Activated T-cell treated with anti-CD3 and anti-CD28 coated beads, Interleukin-2, amount 50 U/mL, for 72 hours (primary cell): ENCODE data around the gene BCAP31. TPM values are rescaled to one million over a fixed set of nuclear protein-coding genes. Genes with fewer than 3 reads are reported as not detected.

Experiments used
- ATAC-seq, 2 donors: fragments of 150-1000 bp; cut with Tn5 transposase; replicated peaks in 1 of 2; 2 replicates each; pipeline ENCODE4 v1.10.0; 2021; ENCODE audit warnings: moderate library complexity in 2 of 2, mild to moderate bottlenecking in 1 of 2
- DNase-seq, 2 donors: peaks; one replicate each; pipeline ENCODE4 v3.0.0; 2021 to 2022; ENCODE audit warnings: mixed read lengths in 1 of 2
- H3K27ac Mint-ChIP-seq: one replicate; pipeline ENCODE4 v1.8.0; 2022; ENCODE audit warnings: mild to moderate bottlenecking, moderate library complexity, mixed read lengths
- H3K27me3 Mint-ChIP-seq: one replicate; pipeline ENCODE4 v1.8.0; 2022; ENCODE audit warnings: low read depth, mixed read lengths
- H3K36me3 Mint-ChIP-seq, 2 donors: one replicate each; pipeline ENCODE4 v1.8.0; 2022; ENCODE audit warnings: mixed read lengths in 2 of 2, mild to moderate bottlenecking in 1 of 2; ENCODE audit not compliant: insufficient read depth in 2 of 2
- H3K4me1 Mint-ChIP-seq: one replicate; pipeline ENCODE4 v1.8.0; 2022; ENCODE audit warnings: low read depth, mixed read lengths
- H3K4me3 Mint-ChIP-seq, 2 donors: one replicate each; pipeline ENCODE4 v1.8.0; 2022; ENCODE audit warnings: mild to moderate bottlenecking in 2 of 2, mixed read lengths in 2 of 2, moderate library complexity in 2 of 2
- H3K9me3 Mint-ChIP-seq, 2 donors: one replicate each; pipeline ENCODE4 v1.8.0; 2022; ENCODE audit warnings: mixed read lengths in 2 of 2
- total RNA-seq, 2 donors: library from RNA; stranded (reverse); gene quantifications; one replicate each; pipeline ENCODE4 v1.2.3, GENCODE V29; 2022

The BCAP31 gene
- total RNA-seq, 2 donors from 2014 or later, result 91.5 to 94.1 TPM

DNA sequence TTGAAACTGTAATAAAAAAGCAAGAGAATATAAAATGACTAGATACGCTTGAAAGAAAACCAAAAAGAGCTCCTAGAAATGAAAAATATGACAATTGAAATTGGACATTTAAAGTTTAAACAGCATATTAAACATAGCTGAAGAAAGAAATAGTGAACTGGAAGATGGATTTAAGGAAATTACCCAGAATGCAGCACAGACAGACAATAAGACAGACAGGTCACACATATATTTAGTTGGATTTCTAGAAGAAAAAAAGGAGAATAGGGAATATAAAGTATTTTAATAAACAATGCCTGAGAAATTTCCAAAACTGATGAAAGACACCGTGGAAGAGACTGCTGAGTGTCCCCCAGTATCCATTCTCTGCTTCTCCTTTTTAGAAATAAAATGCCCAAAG, 70.6 kb downstream of the BCAP31 start:
- H3K4me3 Mint-ChIP-seq, result no peak overlapping the region
- no peaks in the 10 kb centered on the region for H3K4me1 Mint-ChIP-seq
- no peak for DNase-seq

DNA sequence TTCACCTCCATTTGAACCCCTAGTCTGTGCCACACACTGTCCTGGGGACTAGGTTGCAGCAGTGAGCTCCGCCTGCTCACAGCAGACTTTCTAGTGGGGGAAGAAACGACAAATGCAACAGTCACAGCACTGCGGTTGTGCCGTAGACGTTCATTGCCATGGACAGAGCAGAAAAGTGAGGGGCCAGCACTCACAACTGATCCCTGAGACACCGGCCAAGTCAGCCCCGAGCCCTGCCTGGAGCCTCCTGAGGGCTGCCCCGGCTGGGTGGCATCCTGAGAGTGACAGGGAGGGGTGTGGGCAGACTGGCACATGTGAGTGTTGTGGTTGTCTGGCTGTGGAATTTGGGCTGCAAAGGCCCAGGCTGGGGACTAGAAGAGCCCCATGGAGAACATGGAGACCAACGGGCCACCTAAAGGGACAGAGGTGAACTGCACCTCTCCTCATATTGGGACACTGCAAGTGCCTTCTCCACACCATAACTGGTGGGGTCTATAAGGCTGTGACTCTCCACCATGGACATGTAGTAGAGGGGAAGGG, 72.6 kb downstream of the BCAP31 start:
- DNase-seq (no peak), ATAC-seq (peak in 1 of 2 donors; percentile 52)
- no peak overlapping the region for H3K27ac Mint-ChIP-seq

More for the DNA sequence above, 70.6 kb downstream of the BCAP31 start:
- peaks cover 11% of the 10 kb centered on the region for H3K27me3 Mint-ChIP-seq
- ATAC-seq, result no peak
- H3K27ac Mint-ChIP-seq, result no peak overlapping the region
- H3K9me3 Mint-ChIP-seq, result no peaks in the 10 kb centered on the region
- H3K36me3 Mint-ChIP-seq, result no peaks in the 10 kb centered on the region

DNA sequence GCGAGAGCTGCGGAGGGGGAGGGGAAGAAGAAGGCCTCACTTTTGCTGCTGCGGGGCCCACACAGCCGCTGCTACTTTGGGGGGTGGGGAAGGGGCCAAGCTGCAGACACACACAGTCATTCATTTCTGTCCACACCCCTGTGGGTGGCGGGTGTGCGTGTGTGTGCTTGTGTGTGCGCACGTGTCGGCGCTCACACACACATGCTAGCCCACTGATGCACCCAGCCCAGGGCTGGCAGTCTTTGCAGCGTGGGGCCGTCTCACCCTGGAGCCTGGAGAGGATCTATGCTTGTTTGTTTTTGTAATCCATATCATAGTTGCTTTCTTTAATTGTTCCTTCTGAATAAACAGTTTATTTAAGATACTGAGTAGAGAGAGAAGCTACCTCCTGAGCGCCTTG, 73.2 kb downstream of the BCAP31 start:
- no peaks in the 10 kb centered on the region for H3K4me1 Mint-ChIP-seq
- ATAC-seq, result no peak

More for the DNA sequence above, 72.6 kb downstream of the BCAP31 start:
- Mint-ChIP-seq H3K9me3 (no peaks in the 10 kb centered on the region), H3K27me3 (peaks cover 8% of the 10 kb centered on the region), H3K4me3 (no peak overlapping the region), H3K36me3 (no peaks in the 10 kb centered on the region), H3K4me1 (no peaks in the 10 kb centered on the region)

More for the DNA sequence above, 73.2 kb downstream of the BCAP31 start:
- H3K36me3 Mint-ChIP-seq, result no peaks in the 10 kb centered on the region
- H3K4me3 Mint-ChIP-seq, result no peak overlapping the region
- no peak for DNase-seq
- peaks cover 14% of the 10 kb centered on the region for H3K27me3 Mint-ChIP-seq
- H3K27ac Mint-ChIP-seq, result no peak overlapping the region
- no peaks in the 10 kb centered on the region for H3K9me3 Mint-ChIP-seq

Other genes with a start within 250 kb of the BCAP31 start
- gene BGN, start 229.4 kb downstream of the BCAP31 start, total RNA-seq, result not detected
- not detected for gene ATP2B3, start 206.7 kb downstream of the BCAP31 start, total RNA-seq
- gene CCNQ, start 125.2 kb downstream of the BCAP31 start, total RNA-seq, result 10 to 100 TPM; 16.8 to 20.3 TPM
- gene DUSP9, start 77.2 kb downstream of the BCAP31 start, total RNA-seq, result not detected
- 1 to 10 TPM in 1 of 2 donors, under 1 TPM in 1; 0.50 to 1.2 TPM for gene PNCK, start 50.6 kb downstream of the BCAP31 start, total RNA-seq
- 1 to 10 TPM; 1.8 to 2.2 TPM for gene SLC6A8, start 36.5 kb downstream of the BCAP31 start, total RNA-seq
- 1 to 10 TPM; 8.0 to 8.3 TPM for gene ABCD1, start 469 bp upstream of the BCAP31 start, total RNA-seq
- gene PLXNB3, start 39.9 kb upstream of the BCAP31 start, total RNA-seq, result 1 to 10 TPM in 1 of 2 donors, under 1 TPM in 1; 0.77 to 1.7 TPM
- not detected for gene SRPK3, start 56.7 kb upstream of the BCAP31 start, total RNA-seq
- 10 to 100 TPM; 34.0 to 41.0 TPM for gene IDH3G, start 70.0 kb upstream of the BCAP31 start, total RNA-seq
- 100 to 1,000 TPM; 150 to 192 TPM for gene SSR4, start 70.3 kb upstream of the BCAP31 start, total RNA-seq
- gene PDZD4, start 106.2 kb upstream of the BCAP31 start, total RNA-seq, result 1 to 10 TPM in 1 of 2 donors, under 1 TPM in 1; 0.82 to 5.0 TPM
- 1 to 10 TPM; 1.8 to 2.1 TPM for gene L1CAM, start 161.8 kb upstream of the BCAP31 start, total RNA-seq
- gene AVPR2, start 180.3 kb upstream of the BCAP31 start, total RNA-seq, result not detected
- 100 to 1,000 TPM; 147 to 158 TPM for gene ARHGAP4, start 201.9 kb upstream of the BCAP31 start, total RNA-seq
- 10 to 100 TPM; 76.7 to 94.1 TPM for gene NAA10, start 210.7 kb upstream of the BCAP31 start, total RNA-seq
- gene RENBP, start 220.3 kb upstream of the BCAP31 start, total RNA-seq, result 10 to 100 TPM; 11.6 to 13.9 TPM
- 10 to 100 TPM; 59.3 to 65.8 TPM for gene HCFC1, start 247.4 kb upstream of the BCAP31 start, total RNA-seq
- gene TMEM187, start 248.4 kb upstream of the BCAP31 start, total RNA-seq, result 1 to 10 TPM; 9.1 to 9.8 TPM